Gastrocnemius medialis (tissue), 4 donors: ENCODE data around the gene LDB3.

Experiments
- POLR2A ChIP-seq, 2 donors: fragments of 450-650 bp; IDR thresholded peaks; one replicate each; pipeline ENCODE4 v1.6.1; 2017; ENCODE audit warnings: antibody characterized with exemption in 2 of 2, mild to moderate bottlenecking in 2 of 2, moderate library complexity in 2 of 2
- TF ChIP-seq, protein P1 (sequence below), 5 experiments: fragments of 450-650 bp in 3 of 5; fragments of 200-600 bp in 2 of 5; sonication (generic) in 2 of 5; IDR thresholded peaks in 4 of 5; conservative IDR thresholded peaks in 1 of 5; 1 replicate in 4 of 5; 2 replicates in 1 of 5; pipeline ENCODE4 v1.5.1; 2016 to 2019; ENCODE audit warnings: antibody characterized with exemption in 5 of 5, mild to moderate bottlenecking in 3 of 5, moderate library complexity in 3 of 5

DNA sequence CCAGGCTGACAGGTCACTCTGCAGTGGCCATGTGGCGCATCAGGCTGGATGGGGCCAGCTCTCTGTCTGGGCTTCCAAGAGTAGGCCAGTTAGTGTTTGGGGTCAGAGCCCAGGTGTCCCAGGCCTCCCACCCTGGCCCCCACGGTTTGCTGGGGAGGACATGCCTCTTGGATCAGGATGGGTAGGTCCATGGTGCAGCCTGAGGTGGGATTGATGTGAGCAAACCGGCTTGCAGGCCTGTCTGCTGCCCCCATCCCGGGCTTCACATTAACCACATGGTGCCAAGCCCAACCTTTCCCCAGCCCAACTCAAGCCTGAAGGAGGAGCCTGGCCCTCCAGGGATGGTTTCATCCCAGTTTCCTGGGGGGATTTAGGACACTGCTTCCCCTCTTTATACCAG is 39.2 kb downstream of the LDB3 start:
- TF ChIP-seq POLR2A (IDR thresholded peaks at IDR 0.05), result no peak
- TF ChIP-seq, protein P1, sequence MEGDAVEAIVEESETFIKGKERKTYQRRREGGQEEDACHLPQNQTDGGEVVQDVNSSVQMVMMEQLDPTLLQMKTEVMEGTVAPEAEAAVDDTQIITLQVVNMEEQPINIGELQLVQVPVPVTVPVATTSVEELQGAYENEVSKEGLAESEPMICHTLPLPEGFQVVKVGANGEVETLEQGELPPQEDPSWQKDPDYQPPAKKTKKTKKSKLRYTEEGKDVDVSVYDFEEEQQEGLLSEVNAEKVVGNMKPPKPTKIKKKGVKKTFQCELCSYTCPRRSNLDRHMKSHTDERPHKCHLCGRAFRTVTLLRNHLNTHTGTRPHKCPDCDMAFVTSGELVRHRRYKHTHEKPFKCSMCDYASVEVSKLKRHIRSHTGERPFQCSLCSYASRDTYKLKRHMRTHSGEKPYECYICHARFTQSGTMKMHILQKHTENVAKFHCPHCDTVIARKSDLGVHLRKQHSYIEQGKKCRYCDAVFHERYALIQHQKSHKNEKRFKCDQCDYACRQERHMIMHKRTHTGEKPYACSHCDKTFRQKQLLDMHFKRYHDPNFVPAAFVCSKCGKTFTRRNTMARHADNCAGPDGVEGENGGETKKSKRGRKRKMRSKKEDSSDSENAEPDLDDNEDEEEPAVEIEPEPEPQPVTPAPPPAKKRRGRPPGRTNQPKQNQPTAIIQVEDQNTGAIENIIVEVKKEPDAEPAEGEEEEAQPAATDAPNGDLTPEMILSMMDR (IDR thresholded peaks at IDR 0.05 in 4 of 5, conservative IDR thresholded peaks at IDR 0.05 in 1 of 5), result no peak
